Duodenal mucosa (tissue), 2 donors: Measurements from ENCODE around the gene MSMO1.
"Not testable (repeated sequence)": the region's sequence is repeated elsewhere in the genome, so short reads cannot be mapped to it uniquely, and the experiment has no call there.

Experiments used
- H3K27ac ChIP-seq: one replicate; pipeline ENCODE4 v1.7.0; 2013; ENCODE audit warnings: low read depth, low read length
- H3K27me3 ChIP-seq, 2 donors: one replicate each; pipeline ENCODE4 v1.7.0; 2013; ENCODE audit warnings: low read length in 2 of 2, control low read depth in 1 of 2; ENCODE audit not compliant: insufficient read depth in 2 of 2, control insufficient read depth in 1 of 2
- H3K36me3 ChIP-seq, 2 donors: one replicate each; pipeline ENCODE4 v1.7.0; 2013; ENCODE audit warnings: low read length in 2 of 2, control low read depth in 1 of 2; ENCODE audit not compliant: insufficient read depth in 2 of 2, control insufficient read depth in 1 of 2
- H3K4me1 ChIP-seq, 2 donors: one replicate each; pipeline ENCODE4 v1.7.0; 2013; ENCODE audit warnings: low read length in 2 of 2, control low read depth in 1 of 2; ENCODE audit not compliant: insufficient read depth in 2 of 2, control insufficient read depth in 1 of 2
- H3K4me3 ChIP-seq, 2 donors: one replicate each; pipeline ENCODE4 v1.7.0; 2013; ENCODE audit warnings: low read length in 2 of 2, low read depth in 1 of 2
- H3K9ac ChIP-seq, 2 donors: one replicate each; pipeline ENCODE4 v1.7.0; 2013; ENCODE audit warnings: low read length in 2 of 2, low read depth in 1 of 2
- H3K9me3 ChIP-seq, 2 donors: one replicate each; pipeline ENCODE4 v1.7.0; 2013; ENCODE audit warnings: low read length in 2 of 2, control low read depth in 1 of 2; ENCODE audit not compliant: control insufficient read depth in 1 of 2

MSMO1 gene

GRCh38 chr4:165331823-165332222 lies 4.4 kb downstream of the MSMO1 start:
- Histone ChIP-seq H3K4me3 (peak overlapping the region in 1 of 2 donors; percentile 80), H3K36me3 (peaks cover 2 to 23% of the 10 kb centered on the region in 2 donors), H3K9me3 (no peaks in the 10 kb centered on the region), H3K9ac (no peak overlapping the region), H3K4me1 (peaks cover 23 to 33% of the 10 kb centered on the region in 2 donors), H3K27me3 (no peaks in the 10 kb centered on the region), H3K27ac (no peak overlapping the region)

GRCh38 chr4:165332502-165332901 lies 5.0 kb downstream of the MSMO1 start:
- H3K36me3 ChIP-seq = peaks cover 8 to 28% of the 10 kb centered on the region in 2 donors
- no peaks in the 10 kb centered on the region for H3K9me3 ChIP-seq
- peak overlapping the region in 1 of 2 donors; percentile 80 for H3K4me3 ChIP-seq
- H3K27me3 ChIP-seq = no peaks in the 10 kb centered on the region
- H3K4me1 ChIP-seq = peaks cover 23 to 33% of the 10 kb centered on the region in 2 donors
- H3K27ac ChIP-seq = no peak overlapping the region
- H3K9ac ChIP-seq = no peak overlapping the region

DNA sequence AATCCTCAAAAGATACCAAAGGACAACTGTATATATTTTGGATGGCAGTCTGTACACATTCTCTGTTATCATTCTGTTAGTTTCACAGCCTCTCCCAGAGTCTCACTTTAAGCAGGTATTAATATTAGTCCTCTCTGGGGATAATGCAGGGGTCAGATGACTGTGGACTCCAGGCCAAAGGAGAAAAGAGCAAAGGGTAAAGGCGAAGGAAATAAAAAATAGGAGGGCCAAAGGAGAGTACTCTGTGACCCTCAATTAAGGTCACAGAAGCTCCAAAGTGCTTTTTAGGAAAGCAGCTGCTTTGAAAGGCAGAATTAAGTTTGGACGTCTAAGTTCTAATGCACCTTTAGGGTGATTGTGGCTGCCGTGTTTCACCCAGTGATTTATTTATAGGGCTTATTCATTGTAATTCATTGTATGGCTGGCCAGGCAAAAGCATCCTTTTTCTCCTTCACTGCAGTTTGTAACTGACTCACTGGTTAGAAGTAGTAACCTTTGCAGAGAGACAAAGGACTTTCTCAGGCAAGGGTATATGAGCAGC lies 7.8 kb downstream of the MSMO1 start:
- peaks cover 12 to 20% of the 10 kb centered on the region in 2 donors for H3K4me1 ChIP-seq
- no peak overlapping the region for H3K9ac ChIP-seq
- no peak overlapping the region for H3K27ac ChIP-seq
- H3K9me3 ChIP-seq = no peaks in the 10 kb centered on the region
- H3K4me3 ChIP-seq = no peak overlapping the region
- H3K27me3 ChIP-seq = no peaks in the 10 kb centered on the region
- peaks cover 16 to 51% of the 10 kb centered on the region in 2 donors for H3K36me3 ChIP-seq

- Histone ChIP-seq H3K9ac (no peak overlapping the region), H3K27ac (no peak overlapping the region), H3K4me3 (no peak overlapping the region), H3K9me3 (no peaks in the 10 kb centered on the region), H3K4me1 (peaks cover 4 to 10% of the 10 kb centered on the region in 2 donors), H3K36me3 (peaks cover 16 to 60% of the 10 kb centered on the region in 2 donors), H3K27me3 (no peaks in the 10 kb centered on the region)
These were observed 9.3 kb downstream of the MSMO1 start for GRCh38 chr4:165336743-165337142.

- H3K4me1 ChIP-seq, H3K9ac ChIP-seq, H3K4me3 ChIP-seq, H3K27ac ChIP-seq, H3K27me3 ChIP-seq, H3K9me3 ChIP-seq: not testable (repeated sequence)
- peaks cover 9 to 46% of the 10 kb centered on the region in 2 donors for H3K36me3 ChIP-seq
These were observed 14.9 kb downstream of the MSMO1 start for GRCh38 chr4:165342340-165342739.

DNA sequence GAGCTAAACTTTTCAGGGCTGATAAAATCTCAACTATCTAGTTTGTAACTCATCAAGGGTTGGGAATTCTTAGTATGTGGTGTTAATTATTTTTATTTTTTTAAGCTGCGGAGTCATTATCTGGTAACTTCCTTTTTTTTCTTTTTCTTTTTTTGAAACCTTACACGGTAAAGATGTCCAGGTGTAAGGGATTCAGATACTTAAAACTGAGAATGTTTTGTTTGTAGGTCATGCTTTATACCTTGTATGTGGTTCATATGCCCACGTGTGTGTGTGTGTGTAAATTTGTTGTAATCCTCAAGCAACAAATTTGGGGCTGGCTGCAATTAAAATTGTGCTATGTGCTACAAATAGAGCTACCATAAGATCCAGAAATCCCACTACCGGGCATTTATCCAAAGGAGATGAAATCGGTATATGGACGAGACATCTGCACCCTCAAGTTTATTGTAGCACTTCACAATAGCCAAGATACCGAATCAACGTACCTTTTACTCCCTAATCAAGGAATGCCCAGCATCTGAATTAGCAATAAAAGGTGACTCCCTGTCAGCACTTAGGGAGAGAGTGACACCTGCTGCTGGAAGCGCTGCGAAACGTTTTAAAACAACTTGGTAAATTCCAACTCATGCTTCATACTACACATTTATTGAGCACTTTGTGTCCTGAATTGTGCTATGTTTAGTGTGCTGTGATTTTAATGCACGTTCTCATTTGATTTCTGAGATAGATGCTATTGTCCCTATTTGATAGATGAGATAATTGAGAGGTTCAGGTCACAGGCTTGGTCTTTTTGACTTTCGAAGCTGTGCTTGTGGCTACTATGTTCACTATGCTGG lies 16.1 kb downstream of the MSMO1 start:
- Histone ChIP-seq H3K27me3 (no peaks in the 10 kb centered on the region), H3K9ac (no peak overlapping the region), H3K27ac (no peak overlapping the region), H3K9me3 (no peaks in the 10 kb centered on the region), H3K4me1 (no peaks in the 10 kb centered on the region), H3K36me3 (peaks cover 8 to 37% of the 10 kb centered on the region in 2 donors), H3K4me3 (no peak overlapping the region)

DNA sequence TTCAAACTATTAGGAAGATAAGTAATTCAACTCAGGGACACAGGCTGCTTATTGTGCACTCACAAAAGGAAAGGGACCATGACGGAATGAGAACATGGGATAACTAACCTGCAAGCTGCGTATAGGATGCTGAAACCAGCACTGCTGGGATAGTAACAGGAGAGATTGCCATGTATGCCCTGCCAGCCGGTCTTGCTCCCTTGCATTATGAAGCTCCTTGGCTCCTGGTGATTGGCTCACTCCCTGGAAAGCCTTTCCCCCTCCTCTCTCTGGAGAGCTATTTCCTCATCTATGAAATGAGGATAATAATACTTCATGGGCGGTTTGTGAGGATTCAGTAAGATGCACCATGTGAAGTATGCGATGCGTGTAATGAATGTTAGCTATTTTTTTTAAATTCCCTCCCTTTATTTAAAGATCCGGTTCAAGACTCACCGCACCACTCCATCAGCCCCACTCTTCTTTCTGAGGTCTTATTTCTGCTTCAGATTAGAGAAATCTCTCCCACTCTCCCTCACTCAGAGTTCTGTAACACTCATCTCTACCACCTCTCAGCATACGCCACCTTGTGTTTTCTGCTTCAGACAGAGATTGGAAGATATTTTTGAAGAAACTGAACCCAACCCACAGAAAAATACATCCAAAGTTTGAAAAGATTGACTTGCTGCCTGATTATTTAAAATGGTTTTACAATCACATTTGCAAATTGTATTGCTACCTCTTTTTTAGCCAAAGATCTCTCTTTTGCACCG lies 18.4 kb downstream of the MSMO1 start:
- Histone ChIP-seq H3K4me1 (no peaks in the 10 kb centered on the region), H3K27ac (no peak overlapping the region), H3K4me3 (no peak overlapping the region), H3K36me3 (peaks cover 0 to 16% of the 10 kb centered on the region in 2 donors), H3K9ac (no peak overlapping the region), H3K9me3 (no peaks in the 10 kb centered on the region), H3K27me3 (no peaks in the 10 kb centered on the region)

GRCh38 chr4:165347647-165348569 lies 20.4 kb downstream of the MSMO1 start:
- no peaks in the 10 kb centered on the region for H3K4me1 ChIP-seq
- H3K36me3 ChIP-seq = peaks cover 0 to 6% of the 10 kb centered on the region in 2 donors
- H3K27ac ChIP-seq = no peak overlapping the region
- no peak overlapping the region for H3K4me3 ChIP-seq
- no peak overlapping the region for H3K9ac ChIP-seq
- no peaks in the 10 kb centered on the region for H3K9me3 ChIP-seq
- no peaks in the 10 kb centered on the region for H3K27me3 ChIP-seq

GRCh38 chr4:165351359-165352130 lies 24.1 kb downstream of the MSMO1 start:
- Histone ChIP-seq H3K9me3 (no peaks in the 10 kb centered on the region), H3K36me3 (no peaks in the 10 kb centered on the region), H3K9ac (no peak overlapping the region), H3K4me1 (no peaks in the 10 kb centered on the region), H3K4me3 (no peak overlapping the region), H3K27ac (no peak overlapping the region), H3K27me3 (peaks cover 0 to 3% of the 10 kb centered on the region in 2 donors)
